Epithelial cell of proximal tubule (primary cell): ENCODE measurements around the gene TTLL10. TPM values are rescaled to one million over a fixed set of nuclear protein-coding genes. Genes with fewer than 3 reads are reported as not detected.

ENCODE experiments used
- DNase-seq: peaks from one replicate; pipeline ENCODE4 v3.0.0-alpha.2; 2011; ENCODE audit warnings: low read depth
- H3K4me3 ChIP-seq: 2 replicates; pipeline ENCODE4 v1.5.1; 2011; ENCODE audit warnings: low read depth, mild to moderate bottlenecking, low read length
- CTCF ChIP-seq: conservative IDR thresholded peaks from 2 replicates; pipeline ENCODE4 v1.5.1; 2012; ENCODE audit warnings: low read depth, mild to moderate bottlenecking, low read length
- total RNA-seq: library from RNA; depleted of rRNA; stranded (reverse); fragments of >200 nt; gene quantifications from 2 replicates; pipeline ENCODE4 v1.2.3, GENCODE V29; 2015

TTLL10 gene
- total RNA-seq, 1 donor from 2014 or later: not detected

GRCh38 chr1:1129381-1129821 lies 44.3 kb upstream of the TTLL10 start:
- DNase-seq: no peak
- TF ChIP-seq CTCF: no peak
- H3K4me3 ChIP-seq: peak overlapping the region; percentile 67

- DNase-seq: peak; percentile 51
- peak overlapping the region; percentile 67 for H3K4me3 ChIP-seq
- TF ChIP-seq CTCF: no peak
Measured at GRCh38 chr1:1130206-1131120, 43.2 kb upstream of the TTLL10 start.

- DNase-seq: no peak
- peak overlapping the region; percentile 44 for H3K4me3 ChIP-seq
- no peak for TF ChIP-seq CTCF
Measured at GRCh38 chr1:1132042-1132950, 41.4 kb upstream of the TTLL10 start.

- TF ChIP-seq CTCF: no peak
- peak overlapping the region; percentile 44 for H3K4me3 ChIP-seq
- DNase-seq: no peak
Measured at GRCh38 chr1:1132956-1133750, 40.5 kb upstream of the TTLL10 start.

- no peak overlapping the region for H3K4me3 ChIP-seq
- TF ChIP-seq CTCF: no peak
- DNase-seq: no peak
Measured at GRCh38 chr1:1134300-1134970, 39.2 kb upstream of the TTLL10 start.
